C4-2B (cell line): ENCODE measurements around the gene CCDC34.

Source experiments
- CTCF ChIP-seq: fragments of 450-650 bp; conservative IDR thresholded peaks from 2 replicates; pipeline ENCODE4 v1.5.1; 2017; ENCODE audit warnings: mild to moderate bottlenecking
- ZFX ChIP-seq: fragments of 450-650 bp; IDR thresholded peaks from 2 replicates; pipeline ENCODE4 v1.6.1; 2017

- no peak for TF ChIP-seq CTCF
- no peak for TF ChIP-seq ZFX
Measured at GRCh38 chr11:27380771-27381170, 17.8 kb upstream of the CCDC34 start.
